Subcutaneous adipose tissue (tissue), 4 donors: Measurements from ENCODE around the gene TMED1. TPM values are rescaled to one million over a fixed set of nuclear protein-coding genes. Genes with fewer than 3 reads are reported as not detected.

Experiments
- small RNA-seq: library from RNA; depleted of rRNA; stranded (forward); fragments of <200 nt; gene quantifications from one replicate; pipeline ENCODE3, GENCODE V24; 2016
- total RNA-seq, 4 donors: library from RNA; depleted of rRNA; stranded (reverse); fragments of >200 nt; gene quantifications; one replicate each; pipeline ENCODE4 v1.1.0, GENCODE V29; 2016
- TF ChIP-seq, protein P1 (sequence below): fragments of 450-650 bp; IDR thresholded peaks from one replicate; pipeline ENCODE4 v1.5.1; 2016; ENCODE audit warnings: low read depth, mild to moderate bottlenecking, control low read depth, antibody characterized with exemption, moderate library complexity

Gene TMED1
- total RNA-seq, 4 donors from 2014 or later, result 10.3 to 53.1 (median 34.4) TPM

DNA sequence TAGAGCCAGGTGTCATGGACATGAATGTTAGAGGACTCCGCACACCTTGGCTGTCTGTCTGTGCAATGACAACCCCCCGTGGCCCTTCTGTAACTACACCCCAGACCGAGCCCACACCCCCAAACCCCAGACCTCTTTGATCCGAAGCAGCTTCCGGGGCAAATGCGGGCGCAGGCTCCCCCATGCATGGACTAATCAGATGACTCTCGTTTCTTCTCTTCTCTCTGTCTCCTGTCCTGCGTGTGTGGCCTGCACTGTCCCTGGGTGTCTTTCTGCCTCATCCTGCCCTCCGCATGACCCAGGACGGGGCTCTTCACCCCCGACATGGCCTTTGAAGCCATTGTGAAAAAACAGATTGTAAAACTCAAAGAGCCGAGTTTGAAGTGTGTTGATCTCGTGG, 38.9 kb downstream of the TMED1 start:
- TF ChIP-seq, protein P1, sequence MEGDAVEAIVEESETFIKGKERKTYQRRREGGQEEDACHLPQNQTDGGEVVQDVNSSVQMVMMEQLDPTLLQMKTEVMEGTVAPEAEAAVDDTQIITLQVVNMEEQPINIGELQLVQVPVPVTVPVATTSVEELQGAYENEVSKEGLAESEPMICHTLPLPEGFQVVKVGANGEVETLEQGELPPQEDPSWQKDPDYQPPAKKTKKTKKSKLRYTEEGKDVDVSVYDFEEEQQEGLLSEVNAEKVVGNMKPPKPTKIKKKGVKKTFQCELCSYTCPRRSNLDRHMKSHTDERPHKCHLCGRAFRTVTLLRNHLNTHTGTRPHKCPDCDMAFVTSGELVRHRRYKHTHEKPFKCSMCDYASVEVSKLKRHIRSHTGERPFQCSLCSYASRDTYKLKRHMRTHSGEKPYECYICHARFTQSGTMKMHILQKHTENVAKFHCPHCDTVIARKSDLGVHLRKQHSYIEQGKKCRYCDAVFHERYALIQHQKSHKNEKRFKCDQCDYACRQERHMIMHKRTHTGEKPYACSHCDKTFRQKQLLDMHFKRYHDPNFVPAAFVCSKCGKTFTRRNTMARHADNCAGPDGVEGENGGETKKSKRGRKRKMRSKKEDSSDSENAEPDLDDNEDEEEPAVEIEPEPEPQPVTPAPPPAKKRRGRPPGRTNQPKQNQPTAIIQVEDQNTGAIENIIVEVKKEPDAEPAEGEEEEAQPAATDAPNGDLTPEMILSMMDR, result no peak

DNA sequence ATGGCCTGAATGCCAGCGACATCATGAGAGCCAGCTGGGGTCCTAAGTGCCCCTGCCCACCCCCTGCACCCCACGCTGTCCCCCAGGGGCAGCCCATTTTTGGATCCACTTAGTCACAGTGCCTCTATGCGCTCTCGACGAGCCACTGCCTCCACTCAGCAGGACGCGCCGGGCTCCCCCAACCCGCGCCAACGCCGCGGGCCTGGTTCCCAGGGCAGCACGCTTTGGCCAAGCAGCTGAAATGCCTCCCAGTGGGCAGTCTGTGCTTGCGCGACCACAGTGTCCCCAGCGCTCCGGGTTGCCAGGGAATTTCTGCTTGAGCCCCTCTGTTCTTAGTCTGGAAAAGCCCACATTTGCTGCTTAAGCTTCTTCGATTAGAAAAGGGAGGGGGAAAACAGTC, 39.4 kb downstream of the TMED1 start:
- TF ChIP-seq, protein P1, result no peak

DNA sequence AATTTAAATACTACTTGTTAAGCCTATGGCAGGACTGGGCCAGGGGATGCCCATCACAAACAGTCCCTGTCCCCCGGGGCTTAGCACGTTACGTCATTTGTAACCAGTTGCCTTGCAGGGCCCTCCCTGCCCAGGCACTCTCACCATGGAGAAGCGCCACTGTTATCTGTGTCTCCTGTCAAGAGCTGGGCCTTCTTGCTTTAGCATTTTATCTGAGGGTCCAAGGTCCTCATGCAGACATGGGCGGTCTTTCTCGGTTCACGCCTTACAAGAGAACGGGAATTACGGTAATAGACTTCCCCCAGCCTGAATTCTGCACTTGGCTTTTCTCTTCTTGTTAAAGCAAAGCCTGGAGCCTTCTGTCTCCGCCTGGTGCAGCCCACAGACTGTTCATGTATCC, 46.1 kb downstream of the TMED1 start:
- TF ChIP-seq, protein P1, result no peak

DNA sequence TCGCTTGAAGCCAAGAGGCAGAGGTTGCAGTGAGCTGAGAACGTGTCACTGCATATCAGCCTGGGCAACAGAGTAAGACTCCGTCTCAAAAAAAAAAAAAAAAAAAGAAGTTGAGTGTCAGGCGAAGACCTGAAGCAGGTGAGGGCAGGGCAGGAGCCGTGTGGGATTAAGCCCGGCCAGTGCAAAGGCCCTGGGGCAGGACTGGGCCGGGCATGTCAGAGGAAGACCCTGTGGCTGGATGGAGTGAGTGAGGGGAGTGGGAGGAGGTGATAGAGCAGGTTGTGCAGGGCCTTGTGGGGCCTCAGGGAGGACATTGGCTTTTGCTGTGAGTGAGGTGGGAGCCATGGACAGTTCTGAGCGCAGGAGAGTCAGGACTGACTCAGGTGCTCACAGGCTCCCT, 47.9 kb downstream of the TMED1 start:
- TF ChIP-seq, protein P1, result no peak

DNA sequence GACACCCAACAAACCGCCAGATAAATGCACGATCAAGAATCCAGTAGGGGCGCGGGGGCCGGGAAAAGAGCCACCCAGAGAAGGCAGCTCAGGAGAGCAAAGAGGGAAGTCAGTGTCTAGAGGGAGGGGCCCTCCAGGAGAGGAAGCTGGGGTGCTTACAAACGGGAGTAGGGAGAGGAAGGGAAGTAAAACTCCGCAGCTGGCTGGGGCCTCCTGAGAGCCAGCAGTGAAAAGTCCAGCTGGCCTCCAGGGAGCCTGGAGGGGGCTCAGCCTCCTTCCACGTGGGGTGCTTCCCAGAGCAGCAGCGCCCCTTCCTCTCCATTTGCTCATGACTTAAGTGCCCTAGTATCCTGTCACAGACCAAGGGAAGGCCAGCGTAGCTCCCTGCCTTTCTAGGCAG, 51.8 kb downstream of the TMED1 start:
- TF ChIP-seq, protein P1, result no peak

DNA sequence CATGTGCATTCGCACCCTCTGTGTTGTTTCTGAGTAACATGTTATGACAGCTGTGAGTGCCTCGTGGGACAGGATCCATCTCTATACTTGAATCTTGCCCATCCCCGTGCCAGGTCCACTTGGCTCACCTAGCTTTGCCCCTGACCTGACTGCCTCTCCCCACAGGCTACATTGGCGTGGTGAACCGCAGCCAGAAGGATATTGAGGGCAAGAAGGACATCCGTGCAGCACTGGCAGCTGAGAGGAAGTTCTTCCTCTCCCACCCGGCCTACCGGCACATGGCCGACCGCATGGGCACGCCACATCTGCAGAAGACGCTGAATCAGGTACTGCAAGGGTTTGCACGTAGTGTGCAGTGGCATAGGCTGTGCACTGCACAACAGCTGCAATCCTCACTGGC, 53.2 kb downstream of the TMED1 start:
- TF ChIP-seq, protein P1, result no peak

Small RNA genes lying within 50 kb of the gene (small RNA-seq; reads per million reads assigned to genes)
- gene MIR199A1 (not detected), gene MIR6793 (0.36 reads per million)

Other genes with a start within 250 kb of the TMED1 start
- gene AP1M2, start 248.9 kb downstream of the TMED1 start, total RNA-seq, result under 1 TPM in 1 of 4 donors, not detected in 3; 0.51 TPM
- 100 to 1,000 TPM in 1 of 4 donors, 10 to 100 TPM in 3; 52.0 to 112 (median 56.9) TPM for gene SLC44A2, start 210.7 kb downstream of the TMED1 start, total RNA-seq
- 100 to 1,000 TPM in 1 of 4 donors, 10 to 100 TPM in 3; 56.8 to 103 (median 77.7) TPM for gene ILF3, start 181.9 kb downstream of the TMED1 start, total RNA-seq
- gene QTRT1, start 134.8 kb downstream of the TMED1 start, total RNA-seq, result 10 to 100 TPM; 13.7 to 30.5 (median 28.8) TPM
- gene DNM2, start 118.1 kb downstream of the TMED1 start, total RNA-seq, result 100 to 1,000 TPM in 1 of 4 donors, 10 to 100 TPM in 3; 63.9 to 140 (median 91.5) TPM
- gene C19orf38, start 12.2 kb upstream of the TMED1 start, total RNA-seq, result 10 to 100 TPM in 1 of 4 donors, 1 to 10 TPM in 1, under 1 TPM in 1, not detected in 1; 0.98 to 16.7 (median 5.1) TPM
- 10 to 100 TPM; 16.7 to 19.6 (median 18.4) TPM for gene CARM1, start 35.3 kb upstream of the TMED1 start, total RNA-seq
- gene YIPF2, start 92.4 kb upstream of the TMED1 start, total RNA-seq, result 10 to 100 TPM; 25.9 to 44.6 (median 35.6) TPM
- gene TIMM29, start 92.6 kb upstream of the TMED1 start, total RNA-seq, result 10 to 100 TPM; 14.4 to 35.6 (median 20.9) TPM
- 10 to 100 TPM; 29.7 to 57.5 (median 39.1) TPM for gene SMARCA4, start 124.8 kb upstream of the TMED1 start, total RNA-seq